ENCODE data around the gene PILRA. TPM values are rescaled to one million over a fixed set of nuclear protein-coding genes. Genes with fewer than 3 reads are reported as not detected.

The PILRA gene
- total and polyA plus RNA-seq, 2 of the 13 experiments (the other 11 are each of a cell fraction or from before 2014, with no cell fraction given) = 0.13 to 1.3 TPM

DNA sequence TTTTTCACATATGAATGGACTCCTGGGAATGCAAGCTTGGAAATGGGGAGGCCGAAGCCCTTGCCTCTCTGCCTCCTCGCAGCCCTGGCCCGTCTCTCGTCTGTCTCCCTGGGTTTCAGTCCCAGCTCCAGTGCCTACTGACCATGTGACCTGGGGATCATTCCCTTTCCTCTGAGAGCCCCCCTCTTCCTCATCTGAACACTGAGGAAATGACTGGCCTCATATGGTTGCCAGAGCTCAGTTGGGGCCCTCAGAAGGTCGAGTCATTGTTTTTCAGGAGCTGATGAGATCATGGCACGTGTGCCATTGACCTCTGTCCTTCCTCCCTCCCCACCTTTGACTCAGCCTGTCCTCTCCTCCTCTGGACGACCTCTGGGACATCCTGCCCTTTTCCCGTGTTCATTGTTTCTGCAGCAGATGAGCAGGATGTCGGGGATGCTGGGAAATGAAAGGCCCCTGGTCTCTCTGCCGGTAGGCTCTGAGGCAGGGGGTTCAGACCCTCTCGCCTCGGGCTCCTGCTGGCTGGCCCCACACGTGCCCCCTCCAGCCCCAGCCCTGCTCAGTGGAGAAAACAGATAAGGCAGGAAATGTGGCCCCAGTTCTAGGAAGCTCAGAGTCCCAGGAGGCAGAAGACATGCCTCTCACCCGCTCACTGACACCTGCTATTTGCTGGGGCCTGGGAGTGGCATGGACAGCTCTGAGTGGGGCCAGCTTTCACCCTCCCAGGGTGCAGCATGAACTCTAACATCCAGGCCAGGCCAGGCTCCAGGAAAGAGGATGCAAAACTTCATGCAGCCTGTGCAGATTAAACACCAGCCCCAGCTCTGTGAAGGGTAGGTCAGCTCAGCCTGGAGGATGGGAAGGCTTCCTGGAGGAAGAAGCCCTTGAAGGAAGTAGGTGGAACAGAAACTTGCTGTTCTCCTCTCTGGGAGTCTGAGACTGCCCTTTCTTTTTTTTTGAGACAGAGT, 71.3 kb downstream of the PILRA start (continued):
- TF ChIP-seq, protein P1, sequence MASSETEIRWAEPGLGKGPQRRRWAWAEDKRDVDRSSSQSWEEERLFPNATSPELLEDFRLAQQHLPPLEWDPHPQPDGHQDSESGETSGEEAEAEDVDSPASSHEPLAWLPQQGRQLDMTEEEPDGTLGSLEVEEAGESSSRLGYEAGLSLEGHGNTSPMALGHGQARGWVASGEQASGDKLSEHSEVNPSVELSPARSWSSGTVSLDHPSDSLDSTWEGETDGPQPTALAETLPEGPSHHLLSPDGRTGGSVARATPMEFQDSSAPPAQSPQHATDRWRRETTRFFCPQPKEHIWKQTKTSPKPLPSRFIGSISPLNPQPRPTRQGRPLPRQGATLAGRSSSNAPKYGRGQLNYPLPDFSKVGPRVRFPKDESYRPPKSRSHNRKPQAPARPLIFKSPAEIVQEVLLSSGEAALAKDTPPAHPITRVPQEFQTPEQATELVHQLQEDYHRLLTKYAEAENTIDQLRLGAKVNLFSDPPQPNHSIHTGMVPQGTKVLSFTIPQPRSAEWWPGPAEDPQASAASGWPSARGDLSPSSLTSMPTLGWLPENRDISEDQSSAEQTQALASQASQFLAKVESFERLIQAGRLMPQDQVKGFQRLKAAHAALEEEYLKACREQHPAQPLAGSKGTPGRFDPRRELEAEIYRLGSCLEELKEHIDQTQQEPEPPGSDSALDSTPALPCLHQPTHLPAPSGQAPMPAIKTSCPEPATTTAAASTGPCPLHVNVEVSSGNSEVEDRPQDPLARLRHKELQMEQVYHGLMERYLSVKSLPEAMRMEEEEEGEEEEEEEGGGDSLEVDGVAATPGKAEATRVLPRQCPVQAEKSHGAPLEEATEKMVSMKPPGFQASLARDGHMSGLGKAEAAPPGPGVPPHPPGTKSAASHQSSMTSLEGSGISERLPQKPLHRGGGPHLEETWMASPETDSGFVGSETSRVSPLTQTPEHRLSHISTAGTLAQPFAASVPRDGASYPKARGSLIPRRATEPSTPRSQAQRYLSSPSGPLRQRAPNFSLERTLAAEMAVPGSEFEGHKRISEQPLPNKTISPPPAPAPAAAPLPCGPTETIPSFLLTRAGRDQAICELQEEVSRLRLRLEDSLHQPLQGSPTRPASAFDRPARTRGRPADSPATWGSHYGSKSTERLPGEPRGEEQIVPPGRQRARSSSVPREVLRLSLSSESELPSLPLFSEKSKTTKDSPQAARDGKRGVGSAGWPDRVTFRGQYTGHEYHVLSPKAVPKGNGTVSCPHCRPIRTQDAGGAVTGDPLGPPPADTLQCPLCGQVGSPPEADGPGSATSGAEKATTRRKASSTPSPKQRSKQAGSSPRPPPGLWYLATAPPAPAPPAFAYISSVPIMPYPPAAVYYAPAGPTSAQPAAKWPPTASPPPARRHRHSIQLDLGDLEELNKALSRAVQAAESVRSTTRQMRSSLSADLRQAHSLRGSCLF (CRISPR knock-in tag; IDR thresholded peaks at IDR 0.05; ENCODE audit: borderline replicate concordance) = no peak
- TF ChIP-seq, protein P2, sequence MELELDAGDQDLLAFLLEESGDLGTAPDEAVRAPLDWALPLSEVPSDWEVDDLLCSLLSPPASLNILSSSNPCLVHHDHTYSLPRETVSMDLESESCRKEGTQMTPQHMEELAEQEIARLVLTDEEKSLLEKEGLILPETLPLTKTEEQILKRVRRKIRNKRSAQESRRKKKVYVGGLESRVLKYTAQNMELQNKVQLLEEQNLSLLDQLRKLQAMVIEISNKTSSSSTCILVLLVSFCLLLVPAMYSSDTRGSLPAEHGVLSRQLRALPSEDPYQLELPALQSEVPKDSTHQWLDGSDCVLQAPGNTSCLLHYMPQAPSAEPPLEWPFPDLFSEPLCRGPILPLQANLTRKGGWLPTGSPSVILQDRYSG (CRISPR knock-in tag; IDR thresholded peaks at IDR 0.05) = no peak
- TF ChIP-seq HOXA7 (CRISPR knock-in tag; IDR thresholded peaks at IDR 0.05) (no peak), ZNF138 (CRISPR knock-in tag; IDR thresholded peaks at IDR 0.05; ENCODE audit: low read depth) (no peak), TSC22D2 (CRISPR knock-in tag; IDR thresholded peaks at IDR 0.05; ENCODE audit: borderline replicate concordance) (no peak), ZNF572 (CRISPR knock-in tag; IDR thresholded peaks at IDR 0.05) (no peak), ZNF792 (CRISPR knock-in tag; IDR thresholded peaks at IDR 0.05) (peak; percentile 83), RFX1 (IDR thresholded peaks at IDR 0.05) (no peak), SMC3 (IDR thresholded peaks at IDR 0.05; ENCODE audit: low read length) (peak; percentile 4; the same call in 1 of the 2 replicates), JUN (CRISPR knock-in tag; IDR thresholded peaks at IDR 0.05) (peak; percentile 100), ZFAT (CRISPR knock-in tag; conservative IDR thresholded peaks at IDR 0.05) (no peak), ZNF709 (CRISPR knock-in tag; IDR thresholded peaks at IDR 0.05) (0 out of 2 replicates have a peak, but pooled peaks have one; percentile 44), FOXP1 (IDR thresholded peaks at IDR 0.05) (no peak), FOXP1 (CRISPR knock-in tag; IDR thresholded peaks at IDR 0.05) (peak; percentile 80), TERF1 (CRISPR knock-in tag; IDR thresholded peaks at IDR 0.05) (no peak)
- TF ChIP-seq, protein P3, sequence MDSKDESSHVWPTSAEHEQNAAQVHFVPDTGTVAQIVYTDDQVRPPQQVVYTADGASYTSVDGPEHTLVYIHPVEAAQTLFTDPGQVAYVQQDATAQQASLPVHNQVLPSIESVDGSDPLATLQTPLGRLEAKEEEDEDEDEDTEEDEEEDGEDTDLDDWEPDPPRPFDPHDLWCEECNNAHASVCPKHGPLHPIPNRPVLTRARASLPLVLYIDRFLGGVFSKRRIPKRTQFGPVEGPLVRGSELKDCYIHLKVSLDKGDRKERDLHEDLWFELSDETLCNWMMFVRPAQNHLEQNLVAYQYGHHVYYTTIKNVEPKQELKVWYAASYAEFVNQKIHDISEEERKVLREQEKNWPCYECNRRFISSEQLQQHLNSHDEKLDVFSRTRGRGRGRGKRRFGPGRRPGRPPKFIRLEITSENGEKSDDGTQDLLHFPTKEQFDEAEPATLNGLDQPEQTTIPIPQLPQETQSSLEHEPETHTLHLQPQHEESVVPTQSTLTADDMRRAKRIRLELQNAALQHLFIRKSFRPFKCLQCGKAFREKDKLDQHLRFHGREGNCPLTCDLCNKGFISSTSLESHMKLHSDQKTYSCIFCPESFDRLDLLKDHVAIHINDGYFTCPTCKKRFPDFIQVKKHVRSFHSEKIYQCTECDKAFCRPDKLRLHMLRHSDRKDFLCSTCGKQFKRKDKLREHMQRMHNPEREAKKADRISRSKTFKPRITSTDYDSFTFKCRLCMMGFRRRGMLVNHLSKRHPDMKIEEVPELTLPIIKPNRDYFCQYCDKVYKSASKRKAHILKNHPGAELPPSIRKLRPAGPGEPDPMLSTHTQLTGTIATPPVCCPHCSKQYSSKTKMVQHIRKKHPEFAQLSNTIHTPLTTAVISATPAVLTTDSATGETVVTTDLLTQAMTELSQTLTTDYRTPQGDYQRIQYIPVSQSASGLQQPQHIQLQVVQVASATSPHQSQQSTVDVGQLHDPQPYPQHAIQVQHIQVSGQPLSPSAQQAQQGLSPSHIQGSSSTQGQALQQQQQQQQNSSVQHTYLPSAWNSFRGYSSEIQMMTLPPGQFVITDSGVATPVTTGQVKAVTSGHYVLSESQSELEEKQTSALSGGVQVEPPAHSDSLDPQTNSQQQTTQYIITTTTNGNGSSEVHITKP (CRISPR knock-in tag; IDR thresholded peaks at IDR 0.05; ENCODE audit: low read depth) = no peak

Measured in HepG2 (cell line).